Liver (tissue), 3 donors: ENCODE measurements around the gene REXO5.

Experiments used
- CTCF ChIP-seq: fragments of 150-350 bp; IDR thresholded peaks from 2 replicates; pipeline ENCODE4 v1.5.1; 2017; ENCODE audit warnings: improper control_type of control experiment, low read depth, low read length; ENCODE audit not compliant: missing input control
- EGR1 ChIP-seq, 2 donors: IDR thresholded peaks; 2 replicates each; pipeline ENCODE4 v1.6.1; 2016 to 2018; ENCODE audit warnings: antibody characterized with exemption in 2 of 2, low read depth in 2 of 2
- NR2F2 ChIP-seq: IDR thresholded peaks from 2 replicates; pipeline ENCODE4 v1.6.1; 2016; ENCODE audit warnings: antibody characterized with exemption
- REST ChIP-seq: IDR thresholded peaks from 2 replicates; pipeline ENCODE4 v1.6.1; 2016; ENCODE audit warnings: antibody characterized with exemption, mild to moderate bottlenecking
- ZBTB33 ChIP-seq: IDR thresholded peaks from 2 replicates; pipeline ENCODE4 v1.6.1; 2016; ENCODE audit warnings: antibody characterized with exemption
- donor health status: healthy.
- donor health status: healthy.

- TF ChIP-seq REST: no peak
- TF ChIP-seq CTCF: peak; percentile 31
- no peak for TF ChIP-seq NR2F2
- TF ChIP-seq ZBTB33: no peak
- TF ChIP-seq EGR1 (IDR thresholded peaks at IDR 0.05; ENCODE audit: low read depth in 2 of 2): no peak
These were observed 6.7 kb upstream of the REXO5 start for GRCh38 chr16:20799599-20799998.
